CD1c-positive myeloid dendritic cell (primary cell): ENCODE measurements around the gene ADAP2.
"Not testable (repeated sequence)": the region's sequence is repeated elsewhere in the genome, so short reads cannot be mapped to it uniquely, and the experiment has no call there.

Source experiments
- DNase-seq: peaks from one replicate; pipeline ENCODE4 v3.0.0-alpha.2; 2016; ENCODE audit errors: extremely low spot score

Gene ADAP2

DNA sequence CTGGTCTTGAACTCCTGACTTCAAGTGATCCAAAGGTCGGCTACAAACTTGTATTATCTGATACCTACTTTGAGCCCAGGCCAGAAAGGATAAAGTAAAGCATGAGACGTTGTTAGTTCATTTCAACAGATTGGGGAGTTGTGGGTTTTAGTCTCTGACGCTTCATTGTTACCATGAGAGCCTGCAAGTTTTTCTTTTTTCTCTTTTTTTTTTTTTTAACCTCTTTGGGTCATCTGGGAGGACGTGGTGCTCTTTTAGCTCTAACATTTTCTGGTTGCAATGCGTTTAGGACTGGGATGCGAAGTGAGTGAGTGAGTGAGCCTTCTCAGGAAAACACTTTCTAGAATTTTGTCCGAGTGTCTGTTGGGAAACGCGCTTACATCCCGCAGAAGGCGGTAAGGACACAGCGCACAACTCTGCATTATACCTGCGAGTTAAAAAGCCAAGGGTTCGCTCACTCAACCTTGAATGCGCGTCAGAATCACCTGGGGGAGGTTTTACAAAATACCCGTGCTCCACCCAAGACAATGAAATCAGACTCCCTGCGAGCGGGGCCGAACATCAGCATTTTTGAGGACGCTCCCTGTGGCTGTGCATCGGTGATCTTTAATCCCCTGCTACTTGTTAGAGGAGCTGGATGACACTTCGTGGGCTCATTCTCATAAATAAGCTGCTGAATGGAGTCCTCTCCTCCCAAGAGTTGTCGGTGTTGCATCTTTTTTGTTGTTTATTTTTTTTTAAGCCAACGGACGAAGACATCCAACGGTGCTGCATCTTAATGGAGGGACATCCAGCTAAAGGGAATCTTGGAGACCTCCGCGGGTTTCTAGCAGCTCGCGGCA is 48.5 kb downstream of the ADAP2 start:
- DNase-seq, result peak; percentile 31

DNA sequence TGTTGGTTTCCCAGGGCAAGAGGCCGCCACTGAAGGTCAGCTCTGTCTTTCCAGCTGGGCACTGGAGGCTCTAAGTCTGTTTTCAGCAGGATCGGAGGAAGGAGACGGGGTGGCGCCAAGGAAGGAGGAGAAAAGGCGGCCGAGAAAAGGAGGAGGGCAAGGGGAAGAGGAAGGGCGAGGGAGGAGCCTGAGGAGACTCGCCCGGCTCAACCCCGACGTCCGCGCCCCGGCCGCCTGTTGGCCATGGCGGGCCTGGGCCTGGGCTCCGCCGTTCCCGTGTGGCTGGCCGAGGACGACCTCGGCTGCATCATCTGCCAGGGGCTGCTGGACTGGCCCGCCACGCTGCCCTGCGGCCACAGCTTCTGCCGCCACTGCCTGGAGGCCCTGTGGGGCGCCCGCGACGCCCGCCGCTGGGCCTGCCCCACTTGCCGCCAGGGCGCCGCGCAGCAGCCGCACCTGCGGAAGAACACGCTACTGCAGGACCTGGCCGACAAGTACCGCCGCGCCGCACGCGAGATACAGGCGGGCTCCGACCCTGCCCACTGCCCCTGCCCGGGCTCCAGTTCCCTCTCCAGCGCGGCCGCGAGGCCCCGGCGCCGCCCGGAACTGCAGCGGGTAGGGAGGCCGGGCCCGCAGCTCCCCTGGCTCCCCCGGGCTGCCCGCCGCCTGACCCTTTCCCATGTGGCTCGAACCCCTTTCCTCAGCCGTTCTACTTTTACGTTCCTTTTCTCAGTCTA is 49.3 kb downstream of the ADAP2 start, which contains the start of gene RNF135:
TSS of gene RNF135 (plus strand) at position 209 of the 737 bp plus-strand sequence. CDS start at position 244, 35 bp downstream.
- peak; percentile 76 for DNase-seq

DNA sequence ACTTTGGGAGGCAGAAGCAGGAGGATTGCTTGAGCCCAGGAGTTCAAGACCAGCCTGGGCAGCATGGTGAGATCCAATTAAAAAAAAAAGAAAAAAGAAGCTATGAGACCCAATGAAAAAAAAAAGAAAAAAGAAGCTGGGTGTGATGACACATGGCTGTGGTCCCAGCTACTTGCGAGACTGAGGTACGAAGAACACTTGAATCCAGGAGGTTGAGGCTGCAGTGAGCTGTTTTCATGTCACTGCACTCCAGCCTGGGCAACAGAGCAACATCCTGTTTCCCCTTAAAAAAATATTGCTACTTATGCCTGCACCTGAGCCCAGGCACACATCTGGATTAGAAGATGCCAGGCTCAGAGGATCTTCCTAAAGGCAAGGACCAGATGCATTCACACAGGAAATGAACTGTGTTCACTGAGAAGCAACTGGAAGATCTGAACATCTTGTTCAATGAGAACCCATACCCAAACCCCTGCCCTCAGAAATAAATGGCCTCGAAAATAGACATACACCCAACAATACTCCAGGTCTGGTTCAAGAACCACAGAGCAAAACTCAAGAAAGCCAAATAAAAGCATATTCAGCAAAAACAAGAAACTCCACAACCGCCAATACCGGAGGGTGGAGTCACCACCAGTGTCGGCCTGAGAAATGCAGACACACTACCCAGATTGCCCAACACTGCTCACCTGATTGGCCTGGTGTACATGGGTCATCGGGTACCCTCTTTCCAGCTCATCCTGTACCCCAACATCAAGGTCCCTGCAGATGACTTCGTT is 53.5 kb downstream of the ADAP2 start:
- no peak for DNase-seq

DNA sequence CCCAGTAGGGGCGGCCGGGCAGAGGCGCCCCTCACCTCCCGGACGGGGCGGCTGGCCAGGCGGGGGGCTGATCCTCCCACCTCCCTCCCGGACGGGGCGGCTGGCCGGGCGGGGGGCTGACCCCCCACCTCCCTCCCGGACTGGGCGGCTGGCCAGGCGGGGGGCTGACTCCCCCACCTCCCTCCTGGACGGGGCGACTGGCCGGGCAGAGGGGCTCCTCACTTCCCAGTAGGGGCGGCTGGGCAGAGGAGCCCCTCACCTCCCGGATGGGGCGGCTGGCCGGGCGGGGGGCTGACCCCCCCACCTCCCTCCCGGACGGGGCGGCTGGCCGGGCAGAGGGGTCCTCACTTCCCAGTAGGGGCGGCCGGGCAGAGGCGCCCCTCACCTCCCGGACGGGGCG is 58.2 kb downstream of the ADAP2 start:
- DNase-seq, result not testable (repeated sequence)

DNA sequence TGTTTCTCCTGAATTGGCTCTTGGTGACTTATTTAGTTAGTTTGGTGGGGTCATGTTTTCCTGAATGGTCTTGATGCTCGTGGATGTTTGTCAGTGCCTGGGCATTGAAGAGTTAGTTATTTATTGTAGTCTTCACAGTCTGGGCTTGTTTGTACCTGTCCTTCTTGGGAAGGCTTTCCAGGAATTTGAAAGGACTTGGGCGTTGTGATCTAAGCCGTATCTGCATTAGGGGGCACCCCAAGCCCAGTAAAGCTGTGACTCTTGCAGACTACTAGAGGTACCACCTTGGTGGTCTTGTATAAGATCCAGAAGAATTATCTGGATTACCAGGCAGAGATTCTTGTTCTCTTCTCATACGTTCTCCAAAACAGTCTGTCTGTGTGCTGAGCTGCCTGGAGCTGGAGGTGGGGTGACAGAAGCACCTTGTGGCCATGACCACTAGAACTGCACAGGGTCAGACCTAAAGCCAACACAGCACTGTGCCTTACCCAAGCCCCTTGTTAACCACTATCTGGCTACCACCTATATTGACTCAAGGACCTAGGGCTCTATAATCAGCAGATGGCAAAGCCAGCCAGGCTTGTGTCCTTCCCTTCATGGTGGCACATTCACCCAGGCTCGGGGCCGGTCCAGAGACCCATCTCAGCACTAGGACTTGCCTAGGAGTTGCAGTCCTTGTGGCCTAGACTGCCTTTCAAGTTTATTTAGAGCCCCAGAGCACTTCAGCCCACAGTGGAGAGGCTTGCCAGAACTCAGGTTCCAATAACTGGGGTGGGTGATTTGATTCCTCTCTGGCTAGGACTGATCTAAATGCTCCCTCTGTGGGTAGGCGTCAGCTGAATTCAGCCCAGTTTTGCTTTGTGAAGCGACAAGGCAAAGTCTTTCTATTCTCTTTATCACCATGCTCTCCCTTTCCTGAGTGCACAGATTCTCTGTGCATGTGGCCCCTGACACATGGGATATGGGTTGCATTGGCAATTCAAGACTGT is 60.1 kb downstream of the ADAP2 start:
- no peak for DNase-seq

DNA sequence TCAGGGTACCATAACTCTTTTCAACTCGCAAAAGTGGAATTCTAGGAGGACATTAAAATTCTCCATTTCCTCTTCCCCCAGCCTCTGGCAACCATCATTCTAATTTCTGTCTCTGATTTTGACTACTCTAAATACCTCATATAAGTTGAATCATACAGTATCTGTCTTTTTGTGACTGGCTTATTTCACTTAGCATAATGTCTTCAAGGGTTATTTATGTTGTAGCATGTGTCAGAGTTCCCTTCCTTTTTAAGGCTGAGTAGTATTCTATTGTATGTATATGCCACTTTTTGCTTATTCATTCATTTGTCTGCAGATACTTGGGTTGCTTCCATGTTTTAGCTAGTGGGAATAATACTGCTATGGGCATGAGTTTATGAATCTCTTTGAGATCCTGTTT is 61.1 kb downstream of the ADAP2 start:
- no peak for DNase-seq

DNA sequence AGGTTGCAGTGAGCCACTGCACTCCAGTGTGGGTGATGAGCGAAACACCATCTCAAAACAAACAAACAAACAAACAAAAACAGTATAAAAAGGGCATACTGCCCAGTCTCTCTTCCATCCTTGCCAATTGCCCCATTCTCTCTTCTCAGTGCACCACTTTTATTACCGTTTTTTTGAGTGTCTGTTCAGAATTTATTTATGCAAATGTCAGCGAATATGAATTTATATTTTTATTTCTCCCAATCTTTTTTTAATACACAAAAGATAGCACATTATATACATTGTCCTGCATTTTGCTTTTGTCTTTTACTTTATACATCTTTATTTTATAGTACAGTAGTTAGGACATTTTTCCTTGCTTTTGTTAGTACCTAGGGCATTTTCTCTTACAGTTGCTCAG is 68.7 kb downstream of the ADAP2 start:
- no peak for DNase-seq

DNA sequence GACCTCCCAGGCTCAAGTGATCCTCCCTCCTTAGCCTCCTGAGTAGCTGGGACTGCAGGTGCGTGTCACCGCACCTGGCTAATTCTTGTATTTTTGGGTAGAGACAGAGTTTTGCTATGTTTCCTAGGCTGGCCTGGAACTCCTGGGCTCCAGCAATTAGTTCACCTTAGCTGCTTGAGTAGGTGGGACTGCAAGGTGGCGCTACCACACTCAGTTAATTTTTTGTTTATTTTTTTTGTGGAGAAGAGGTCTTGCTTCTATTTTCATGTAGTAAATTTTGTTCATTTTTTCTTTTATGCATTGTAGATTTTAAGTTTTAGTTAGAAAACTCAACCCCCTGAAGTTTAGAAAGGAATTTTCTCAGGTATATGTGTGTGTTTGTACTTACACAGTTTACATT is 70.8 kb downstream of the ADAP2 start:
- no peak for DNase-seq

DNA sequence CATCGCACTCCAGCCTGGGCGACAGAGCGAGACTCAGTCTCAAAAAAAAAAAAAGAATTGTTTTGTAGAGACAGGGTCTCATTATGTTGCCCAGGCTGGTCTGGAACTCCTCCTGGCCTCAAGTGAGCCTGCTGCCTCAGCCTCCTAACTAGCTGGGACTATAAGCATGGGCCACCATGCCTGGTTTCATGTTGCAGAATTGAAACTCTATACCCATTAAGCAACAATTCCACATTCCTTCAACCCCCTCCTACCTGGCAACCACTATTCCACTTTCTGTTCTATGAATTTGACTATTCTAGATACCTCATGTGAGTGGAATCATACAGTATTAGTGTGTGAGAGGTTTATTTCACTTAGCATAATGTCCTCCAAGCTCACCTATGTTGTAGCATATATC is 73.6 kb downstream of the ADAP2 start:
- no peak for DNase-seq

DNA sequence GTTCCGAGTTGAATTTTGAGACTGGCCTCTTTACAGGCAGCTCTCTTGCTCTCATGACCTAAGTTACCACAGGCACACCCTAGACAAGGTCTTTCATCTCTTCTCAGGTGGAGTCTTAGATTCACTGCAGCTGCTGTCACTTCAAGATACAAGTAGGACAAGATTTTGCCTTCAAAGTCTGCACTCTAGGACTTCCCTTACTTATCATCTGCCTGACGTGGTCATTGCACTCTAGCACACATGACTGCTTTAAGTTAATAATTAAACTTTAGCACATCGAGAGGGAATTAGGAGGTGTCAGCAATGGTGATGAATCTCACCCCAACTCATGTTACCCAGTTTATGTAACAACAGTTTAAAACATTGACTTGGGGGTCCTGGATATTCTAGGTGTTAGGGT is 74.7 kb downstream of the ADAP2 start:
- DNase-seq, result no peak

DNA sequence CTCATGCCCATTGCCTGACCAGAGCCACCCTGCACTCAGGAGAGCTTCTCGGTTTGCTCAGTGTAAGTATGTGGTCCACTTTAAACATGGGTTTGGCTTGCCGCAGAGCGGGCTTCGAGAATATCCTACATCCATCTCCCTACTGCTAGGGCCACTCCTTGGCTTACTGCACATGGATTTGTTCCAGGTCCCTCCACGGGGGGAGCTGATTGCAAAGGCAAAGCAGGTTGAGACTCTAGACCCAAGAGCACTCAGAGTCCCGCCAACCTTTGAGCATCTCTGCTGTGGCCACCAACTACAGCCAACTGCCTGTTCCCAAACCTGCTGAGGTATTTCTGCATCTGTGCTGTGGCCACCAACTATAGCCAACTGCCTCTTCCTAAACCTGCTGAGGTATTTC is 75.5 kb downstream of the ADAP2 start:
- DNase-seq, result no peak

DNA sequence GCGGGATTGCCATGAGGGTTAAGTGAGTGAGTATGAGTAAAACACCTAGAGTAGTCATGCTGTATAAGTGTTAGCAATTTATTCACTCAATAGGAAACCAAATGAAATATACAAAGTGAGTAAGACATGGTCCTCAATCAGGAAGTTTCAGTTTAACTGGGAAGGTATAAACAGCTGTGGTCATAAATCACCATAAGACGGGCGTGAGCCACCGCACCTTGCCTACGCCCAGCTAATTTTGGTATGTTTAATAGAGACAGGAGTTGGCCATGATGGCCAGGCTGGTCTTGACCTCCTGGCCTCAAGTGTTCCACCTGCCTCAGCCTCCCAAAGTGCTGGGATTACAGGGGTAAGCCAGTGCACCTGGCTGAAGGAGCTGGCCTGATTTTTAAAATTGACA is 76.1 kb downstream of the ADAP2 start:
- DNase-seq, result no peak

DNA sequence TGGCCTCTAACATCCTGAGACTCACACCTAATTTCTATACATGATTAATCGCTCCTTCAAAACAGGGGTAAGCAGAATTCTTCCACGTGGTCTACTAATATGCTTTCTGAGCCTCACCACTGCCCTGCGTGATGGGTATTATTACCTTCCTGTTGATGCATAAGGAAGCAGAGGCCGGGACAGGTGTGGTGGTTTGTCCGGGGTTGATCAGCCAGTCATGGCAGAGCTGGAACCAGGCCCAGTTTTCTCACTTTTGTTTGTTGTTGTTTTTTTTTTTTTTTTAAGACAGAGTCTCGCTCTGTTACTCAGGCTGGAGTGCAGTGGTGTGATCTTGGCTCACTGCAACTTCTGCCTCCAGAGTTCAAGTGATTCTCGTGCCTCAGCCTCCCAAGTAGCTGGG is 80.3 kb downstream of the ADAP2 start:
- DNase-seq, result no peak

DNA sequence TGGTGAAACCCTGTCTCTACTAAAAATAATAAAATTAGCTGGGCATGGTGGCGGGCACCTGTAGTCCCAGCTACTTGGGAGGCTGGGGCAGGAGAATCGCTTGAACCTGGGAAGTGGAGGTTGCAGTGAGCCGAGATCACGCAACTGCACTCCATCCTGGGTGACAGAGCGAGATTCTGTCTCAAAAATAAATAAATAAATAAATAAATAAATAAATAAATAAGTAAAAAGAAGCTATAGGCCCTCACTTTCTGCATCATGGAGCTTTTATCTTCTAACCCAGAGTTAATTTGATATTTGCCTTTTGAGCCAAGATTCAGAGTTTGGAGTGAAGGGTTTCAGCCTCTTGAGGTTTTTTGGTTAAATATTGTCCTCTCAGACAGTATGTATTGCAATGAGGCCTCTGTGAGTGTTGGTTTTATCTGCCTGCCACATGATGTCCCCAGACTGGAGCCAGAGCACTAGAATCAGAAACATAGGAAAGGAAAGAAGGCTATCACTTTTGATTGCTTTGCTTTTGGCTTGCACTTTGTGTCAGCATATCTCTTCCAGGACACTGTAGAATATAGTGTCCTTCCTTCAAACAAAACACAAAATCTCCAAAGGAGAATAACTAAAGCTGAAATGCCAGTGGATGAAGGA is 81.6 kb downstream of the ADAP2 start:
- no peak for DNase-seq

DNA sequence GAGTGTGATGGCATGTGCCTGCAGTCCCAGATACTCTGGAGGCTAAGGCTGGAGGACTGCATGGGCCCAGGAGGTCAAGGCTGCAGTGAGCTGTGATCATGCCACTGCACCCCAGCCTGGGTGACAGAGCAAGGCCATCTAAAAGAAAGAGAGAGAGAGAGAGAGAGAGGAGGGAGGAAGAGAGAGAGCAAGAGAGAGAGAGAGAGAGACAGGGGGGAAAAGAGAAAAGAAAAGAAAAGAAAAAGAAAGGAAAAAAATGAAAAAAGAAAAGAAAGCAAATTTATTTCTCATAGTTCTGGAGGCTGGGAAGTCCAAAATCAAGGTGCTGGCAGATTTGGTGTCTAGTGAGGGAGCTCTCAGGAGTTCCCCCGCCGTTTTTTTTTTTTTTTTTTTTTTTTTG is 82.4 kb downstream of the ADAP2 start:
- no peak for DNase-seq

DNA sequence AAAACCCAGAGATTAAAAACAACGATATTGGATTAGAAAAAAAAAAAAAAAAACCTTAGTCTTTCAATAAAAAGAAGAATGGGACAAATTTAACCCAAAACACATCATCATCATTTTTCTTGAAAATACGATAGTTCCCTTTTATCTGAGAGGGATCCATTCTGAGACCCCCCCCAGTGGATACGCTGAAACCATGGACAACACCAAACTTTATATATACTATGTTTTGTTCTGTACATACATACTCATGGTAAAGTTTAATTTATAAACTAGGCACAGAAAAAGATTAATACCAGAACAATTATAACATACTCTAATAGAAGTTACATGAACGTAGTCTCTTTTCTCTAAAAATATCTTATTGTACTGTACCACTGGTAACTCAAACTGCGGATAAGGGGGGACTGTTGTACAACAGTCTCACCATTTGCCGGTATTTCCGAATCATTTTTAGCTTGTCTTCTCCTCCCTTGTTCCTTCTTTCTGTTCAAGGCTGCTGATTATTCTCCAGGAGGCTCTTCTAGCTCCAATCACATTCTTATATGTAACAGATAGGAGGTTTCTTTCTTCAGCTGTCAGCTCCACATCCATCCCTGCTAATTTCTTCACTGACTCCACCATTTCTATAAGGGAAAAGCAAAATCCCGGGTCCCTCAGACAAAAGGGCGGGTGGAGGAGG is 86.1 kb downstream of the ADAP2 start:
- no peak for DNase-seq

DNA sequence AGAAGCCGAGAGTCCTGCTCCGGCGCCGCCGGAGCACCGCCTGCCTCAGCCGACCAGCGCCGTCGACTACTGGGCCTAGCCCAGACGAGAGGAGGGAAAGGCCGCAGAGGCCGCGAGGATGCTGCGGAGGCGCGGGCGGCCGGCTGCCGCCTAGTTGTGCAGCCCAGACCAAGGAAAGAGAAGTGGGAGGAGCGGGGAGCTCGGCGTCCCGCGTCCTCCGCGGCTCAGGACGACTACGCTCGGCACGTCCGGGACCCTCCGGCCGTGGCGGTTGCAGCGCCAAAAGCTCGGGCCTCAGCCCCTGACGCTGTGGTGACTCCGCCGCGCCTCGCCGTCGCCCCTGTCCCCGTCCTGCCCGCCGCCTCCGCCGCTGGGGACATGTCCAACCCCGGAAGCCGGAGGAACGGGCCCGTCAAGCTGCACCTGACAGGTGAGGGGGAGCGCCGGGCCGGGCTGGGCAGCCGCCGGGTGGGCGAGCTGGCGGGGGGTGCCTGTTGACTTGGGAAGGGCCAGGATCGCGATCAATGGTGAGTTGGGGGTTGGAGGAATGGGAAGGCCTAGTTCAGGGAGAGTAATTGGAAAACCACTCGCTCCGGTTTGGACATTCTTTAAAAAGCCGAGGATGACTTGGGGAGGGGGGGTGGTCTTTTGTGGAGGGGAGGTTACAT is 86.8 kb downstream of the ADAP2 start:
- peak; percentile 65 for DNase-seq
